ENCODE data around the gene CCDC102B.

CCDC102B gene

GRCh38 chr18:68887410-68887809, 89.5 kb downstream of the CCDC102B start:
- Histone ChIP-seq H3K27me3 (ENCODE audit: control insufficient read depth, insufficient read depth, low read length) (no peaks in the 10 kb centered on the region), H3K4me1 (ENCODE audit: control insufficient read depth, insufficient read depth, low read length) (no peaks in the 10 kb centered on the region), H3K27ac (ENCODE audit: low read length) (no peak overlapping the region), H3K4me3 (ENCODE audit: low read length) (no peak overlapping the region), H3K36me3 (ENCODE audit: control insufficient read depth, insufficient read depth, low read length) (no peaks in the 10 kb centered on the region), H3K9me3 (ENCODE audit: control insufficient read depth, insufficient read depth, low read length) (no peaks in the 10 kb centered on the region)
- no peak for DNase-seq (ENCODE audit: low read depth, low spot score)
- WGBS (ENCODE audit: insufficient coverage, insufficient read length): no CpG with 5 or more reads among the region's 4 CpGs

DNA sequence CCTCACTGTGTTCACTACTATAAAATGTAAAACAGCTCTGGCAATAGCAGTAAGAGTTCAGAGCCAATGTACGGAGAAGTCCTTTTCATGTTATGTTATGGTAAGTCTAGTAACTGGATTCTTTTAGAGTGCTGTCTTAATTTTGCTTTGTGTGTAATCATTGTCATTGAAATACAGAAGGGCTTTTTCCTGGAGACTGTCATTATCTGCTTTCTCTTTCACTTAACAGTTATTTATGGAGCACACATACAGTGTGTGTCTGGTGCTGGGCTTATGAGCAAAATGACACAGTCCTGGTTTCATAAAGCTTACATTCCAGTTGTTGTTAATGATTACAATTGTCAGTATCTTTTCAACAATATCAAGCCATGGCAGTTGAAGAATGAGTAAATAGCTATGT, 95.5 kb downstream of the CCDC102B start:
- Histone ChIP-seq H3K27me3 (ENCODE audit: control insufficient read depth, insufficient read depth, low read length) (no peaks in the 10 kb centered on the region), H3K4me1 (ENCODE audit: control insufficient read depth, insufficient read depth, low read length) (no peaks in the 10 kb centered on the region), H3K36me3 (ENCODE audit: control insufficient read depth, insufficient read depth, low read length) (no peaks in the 10 kb centered on the region), H3K9me3 (ENCODE audit: control insufficient read depth, insufficient read depth, low read length) (no peaks in the 10 kb centered on the region), H3K4me3 (ENCODE audit: low read length) (no peak overlapping the region), H3K27ac (ENCODE audit: low read length) (no peak overlapping the region)
- WGBS (ENCODE audit: insufficient coverage, insufficient read length): no CpG with 5 or more reads among the region's 1 CpG
- DNase-seq (ENCODE audit: low read depth, low spot score): no peak

DNA sequence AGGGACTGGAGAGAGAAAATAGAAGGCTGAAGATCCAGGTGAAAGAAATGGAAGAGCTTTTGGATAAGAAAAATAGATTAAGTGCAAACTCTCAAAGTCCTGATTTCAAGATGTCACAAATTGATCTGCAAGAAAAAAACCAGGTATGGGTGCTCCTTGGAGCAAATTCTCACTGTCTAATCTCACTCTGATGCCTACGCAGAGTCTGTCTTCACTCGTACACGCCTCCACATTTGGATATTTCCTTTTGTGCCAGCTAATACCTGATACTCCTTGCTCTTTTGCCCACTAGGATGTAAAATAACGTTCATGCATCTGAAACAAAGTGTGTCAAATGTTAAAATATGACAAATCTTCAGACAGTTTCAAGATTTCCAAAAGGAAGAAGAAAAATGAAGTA, 99.4 kb downstream of the CCDC102B start:
- H3K36me3 ChIP-seq (ENCODE audit: control insufficient read depth, insufficient read depth, low read length): no peaks in the 10 kb centered on the region
- H3K27me3 ChIP-seq (ENCODE audit: control insufficient read depth, insufficient read depth, low read length): no peaks in the 10 kb centered on the region
- H3K4me1 ChIP-seq (ENCODE audit: control insufficient read depth, insufficient read depth, low read length): no peaks in the 10 kb centered on the region
- no peak overlapping the region for H3K27ac ChIP-seq (ENCODE audit: low read length)
- H3K4me3 ChIP-seq (ENCODE audit: low read length): no peak overlapping the region
- no CpG with 5 or more reads among the region's 4 CpGs for WGBS (ENCODE audit: insufficient coverage, insufficient read length)
- DNase-seq (ENCODE audit: low read depth, low spot score): no peak
- H3K9me3 ChIP-seq (ENCODE audit: control insufficient read depth, insufficient read depth, low read length): no peaks in the 10 kb centered on the region

- DNase-seq (ENCODE audit: low read depth, low spot score): no peak
- Histone ChIP-seq H3K27ac (ENCODE audit: low read length) (no peak overlapping the region), H3K27me3 (ENCODE audit: control insufficient read depth, insufficient read depth, low read length) (no peaks in the 10 kb centered on the region), H3K36me3 (ENCODE audit: control insufficient read depth, insufficient read depth, low read length) (no peaks in the 10 kb centered on the region), H3K4me3 (ENCODE audit: low read length) (no peak overlapping the region), H3K4me1 (ENCODE audit: control insufficient read depth, insufficient read depth, low read length) (no peaks in the 10 kb centered on the region), H3K9me3 (ENCODE audit: control insufficient read depth, insufficient read depth, low read length) (no peaks in the 10 kb centered on the region)
These were observed 111.7 kb downstream of the CCDC102B start for GRCh38 chr18:68909579-68909978.

DNA sequence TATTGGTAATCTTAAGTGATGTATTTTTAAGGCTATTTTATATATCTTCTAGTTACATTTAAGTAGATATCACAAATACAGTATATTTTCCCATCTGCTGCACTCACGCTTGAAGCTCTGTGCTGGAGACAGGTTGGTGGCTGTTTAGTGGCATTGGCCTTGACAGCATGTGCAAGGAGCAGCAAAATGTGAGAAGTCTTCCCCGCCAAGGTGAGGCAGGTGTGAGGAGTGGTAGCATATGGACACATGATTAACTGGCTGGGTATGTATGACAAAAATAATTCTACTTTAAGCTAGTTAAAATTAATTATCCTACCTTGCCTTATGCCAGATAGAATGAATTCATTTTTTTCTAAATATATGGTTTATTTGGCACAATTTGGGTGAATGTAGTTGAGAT, 117.2 kb downstream of the CCDC102B start:
- H3K4me1 ChIP-seq (ENCODE audit: control insufficient read depth, insufficient read depth, low read length): no peaks in the 10 kb centered on the region
- no CpG with 5 or more reads among the region's 2 CpGs for WGBS (ENCODE audit: insufficient coverage, insufficient read length)

DNA sequence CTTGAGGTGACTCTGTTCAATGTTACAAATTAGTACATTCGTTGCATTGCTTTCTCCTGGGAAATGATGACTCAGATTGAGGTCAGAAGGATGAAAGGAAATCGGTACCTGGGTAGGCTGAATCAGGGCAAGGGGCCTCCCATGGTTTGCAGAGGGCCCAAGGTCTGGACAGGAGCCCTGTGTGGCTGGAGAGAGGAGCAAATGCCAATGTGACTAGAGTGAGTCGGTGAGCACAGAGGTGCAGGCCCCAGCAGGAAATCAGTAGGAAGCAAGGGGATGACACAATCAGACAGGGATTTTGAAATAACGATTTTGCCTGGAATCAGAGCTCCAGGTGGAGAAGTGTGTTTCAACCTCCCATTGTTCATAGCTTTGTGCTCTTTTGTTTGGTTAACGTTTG, 118.9 kb downstream of the CCDC102B start:
- H3K27me3 ChIP-seq (ENCODE audit: control insufficient read depth, insufficient read depth, low read length): no peaks in the 10 kb centered on the region
- no peak overlapping the region for H3K27ac ChIP-seq (ENCODE audit: low read length)
- no peak overlapping the region for H3K4me3 ChIP-seq (ENCODE audit: low read length)
- H3K36me3 ChIP-seq (ENCODE audit: control insufficient read depth, insufficient read depth, low read length): no peaks in the 10 kb centered on the region
- H3K4me1 ChIP-seq (ENCODE audit: control insufficient read depth, insufficient read depth, low read length): no peaks in the 10 kb centered on the region
- WGBS (ENCODE audit: insufficient coverage, insufficient read length): no CpG with 5 or more reads among the region's 5 CpGs
- H3K9me3 ChIP-seq (ENCODE audit: control insufficient read depth, insufficient read depth, low read length): no peaks in the 10 kb centered on the region
- no peak for DNase-seq (ENCODE audit: low read depth, low spot score)

More for the DNA sequence above, 117.2 kb downstream of the CCDC102B start:
- DNase-seq (ENCODE audit: low read depth, low spot score): no peak
- Histone ChIP-seq H3K4me3 (ENCODE audit: low read length) (no peak overlapping the region), H3K36me3 (ENCODE audit: control insufficient read depth, insufficient read depth, low read length) (no peaks in the 10 kb centered on the region), H3K9me3 (ENCODE audit: control insufficient read depth, insufficient read depth, low read length) (no peaks in the 10 kb centered on the region), H3K27ac (ENCODE audit: low read length) (no peak overlapping the region), H3K27me3 (ENCODE audit: control insufficient read depth, insufficient read depth, low read length) (no peaks in the 10 kb centered on the region)

DNA sequence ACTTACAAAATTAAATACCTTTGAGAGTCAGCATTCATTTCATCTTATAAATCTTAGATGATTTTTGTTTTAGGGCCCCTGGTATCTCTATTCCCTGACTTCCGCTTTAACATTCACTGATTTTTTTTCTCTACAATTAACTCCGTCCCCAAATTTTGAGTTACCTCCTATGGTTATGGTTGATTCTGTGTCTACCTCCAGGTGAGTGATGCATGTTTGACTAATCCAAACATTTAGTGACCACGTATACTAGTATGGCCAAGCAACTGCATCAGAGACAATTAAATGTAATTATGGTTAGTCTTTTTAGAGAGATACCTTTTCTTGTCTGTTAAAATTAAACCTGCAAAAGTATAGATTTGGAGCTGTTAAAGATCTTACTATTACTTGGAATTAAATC, 120.3 kb downstream of the CCDC102B start:
- no peak for DNase-seq (ENCODE audit: low read depth, low spot score)

DNA sequence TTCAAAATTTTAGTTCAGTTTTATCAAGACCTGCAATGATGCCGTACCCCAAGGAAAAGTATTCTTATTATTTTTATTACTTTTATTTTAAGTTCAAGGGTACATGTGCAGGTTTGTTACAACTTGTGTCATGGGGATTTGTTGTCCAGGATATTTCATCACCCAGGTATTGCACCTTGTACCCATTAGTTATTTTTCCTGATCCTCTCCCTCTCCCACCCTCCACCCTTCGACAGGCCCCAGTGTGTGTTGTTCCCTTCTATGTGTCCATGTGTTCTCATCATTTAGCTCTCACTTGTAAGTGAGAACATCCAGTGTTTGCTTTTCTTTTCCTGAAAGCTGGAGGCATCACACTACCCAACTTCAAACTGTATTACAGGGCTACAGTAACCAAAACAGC, 122.0 kb downstream of the CCDC102B start:
- no peaks in the 10 kb centered on the region for H3K36me3 ChIP-seq (ENCODE audit: control insufficient read depth, insufficient read depth, low read length)
- H3K27me3 ChIP-seq (ENCODE audit: control insufficient read depth, insufficient read depth, low read length): no peaks in the 10 kb centered on the region
- H3K9me3 ChIP-seq (ENCODE audit: control insufficient read depth, insufficient read depth, low read length): no peaks in the 10 kb centered on the region
- H3K27ac ChIP-seq (ENCODE audit: low read length): no peak overlapping the region
- no peak overlapping the region for H3K4me3 ChIP-seq (ENCODE audit: low read length)
- no peaks in the 10 kb centered on the region for H3K4me1 ChIP-seq (ENCODE audit: control insufficient read depth, insufficient read depth, low read length)
- no peak for DNase-seq (ENCODE audit: low read depth, low spot score)
- no CpG with 5 or more reads among the region's 2 CpGs for WGBS (ENCODE audit: insufficient coverage, insufficient read length)

More for the DNA sequence above, 120.3 kb downstream of the CCDC102B start:
- no peaks in the 10 kb centered on the region for H3K36me3 ChIP-seq (ENCODE audit: control insufficient read depth, insufficient read depth, low read length)
- no peaks in the 10 kb centered on the region for H3K27me3 ChIP-seq (ENCODE audit: control insufficient read depth, insufficient read depth, low read length)
- no peaks in the 10 kb centered on the region for H3K4me1 ChIP-seq (ENCODE audit: control insufficient read depth, insufficient read depth, low read length)
- no peak overlapping the region for H3K27ac ChIP-seq (ENCODE audit: low read length)
- H3K9me3 ChIP-seq (ENCODE audit: control insufficient read depth, insufficient read depth, low read length): no peaks in the 10 kb centered on the region
- no peak overlapping the region for H3K4me3 ChIP-seq (ENCODE audit: low read length)
- no CpG with 5 or more reads among the region's 3 CpGs for WGBS (ENCODE audit: insufficient coverage, insufficient read length)

DNA sequence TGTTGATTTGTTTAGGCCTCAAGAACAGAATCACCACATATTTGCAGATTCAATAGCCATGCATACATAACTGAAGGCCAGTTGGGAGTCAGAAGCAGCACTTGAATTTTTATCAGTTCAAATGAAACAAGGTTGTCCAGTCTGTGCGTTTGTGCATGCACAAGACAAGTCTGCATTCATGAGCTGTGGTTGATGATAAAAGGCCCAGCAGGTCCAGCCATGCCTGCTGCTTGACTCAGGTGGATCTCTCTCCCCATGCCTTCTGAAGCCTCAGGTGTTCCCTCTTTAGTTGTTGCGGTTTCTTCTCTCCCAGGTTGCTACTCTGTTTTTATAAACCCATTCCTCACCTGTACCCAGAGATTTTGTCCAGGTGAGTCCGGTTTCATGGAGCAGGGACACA, 124.5 kb downstream of the CCDC102B start:
- Histone ChIP-seq H3K36me3 (ENCODE audit: control insufficient read depth, insufficient read depth, low read length) (no peaks in the 10 kb centered on the region), H3K4me3 (ENCODE audit: low read length) (no peak overlapping the region), H3K27me3 (ENCODE audit: control insufficient read depth, insufficient read depth, low read length) (no peaks in the 10 kb centered on the region), H3K9me3 (ENCODE audit: control insufficient read depth, insufficient read depth, low read length) (no peaks in the 10 kb centered on the region), H3K4me1 (ENCODE audit: control insufficient read depth, insufficient read depth, low read length) (no peaks in the 10 kb centered on the region), H3K27ac (ENCODE audit: low read length) (no peak overlapping the region)
- no peak for DNase-seq (ENCODE audit: low read depth, low spot score)
- WGBS (ENCODE audit: insufficient coverage, insufficient read length): no CpG with 5 or more reads among the region's 3 CpGs

DNA sequence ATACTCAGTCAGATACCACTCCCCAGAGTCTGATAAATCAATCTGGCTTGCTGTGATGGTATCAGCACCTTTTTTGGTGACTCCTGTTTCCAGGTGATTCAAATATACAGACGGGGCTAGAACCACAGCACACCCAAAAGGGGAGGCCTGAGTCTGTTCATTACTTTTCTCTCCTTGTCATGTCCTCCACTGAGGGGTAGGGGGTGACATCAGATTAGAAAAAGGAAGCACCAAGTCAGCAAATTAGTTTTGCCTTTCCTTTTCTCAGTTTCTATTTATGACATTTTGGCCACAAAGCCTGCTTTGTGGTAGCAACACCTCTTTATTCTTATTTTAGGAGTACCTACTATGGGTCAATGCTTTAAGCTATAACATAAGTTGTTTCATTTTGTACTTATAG, 127.4 kb downstream of the CCDC102B start:
- H3K4me3 ChIP-seq (ENCODE audit: low read length): no peak overlapping the region
- 0 out of 2 replicates have a peak, but pooled peaks cover 3% of the 10 kb centered on the region for H3K4me1 ChIP-seq (ENCODE audit: control insufficient read depth, insufficient read depth, low read length)
- no peak for DNase-seq (ENCODE audit: low read depth, low spot score)
- H3K27me3 ChIP-seq (ENCODE audit: control insufficient read depth, insufficient read depth, low read length): no peaks in the 10 kb centered on the region
- H3K9me3 ChIP-seq (ENCODE audit: control insufficient read depth, insufficient read depth, low read length): no peaks in the 10 kb centered on the region
- no peak overlapping the region for H3K27ac ChIP-seq (ENCODE audit: low read length)
- WGBS (ENCODE audit: insufficient coverage, insufficient read length): no CpG with 5 or more reads among the region's 1 CpG
- no peaks in the 10 kb centered on the region for H3K36me3 ChIP-seq (ENCODE audit: control insufficient read depth, insufficient read depth, low read length)

GRCh38 chr18:68928762-68929675, 131.1 kb downstream of the CCDC102B start:
- H3K9me3 ChIP-seq (ENCODE audit: control insufficient read depth, insufficient read depth, low read length): no peaks in the 10 kb centered on the region
- no peaks in the 10 kb centered on the region for H3K27me3 ChIP-seq (ENCODE audit: control insufficient read depth, insufficient read depth, low read length)
- no peak overlapping the region for H3K27ac ChIP-seq (ENCODE audit: low read length)
- H3K4me1 ChIP-seq (ENCODE audit: control insufficient read depth, insufficient read depth, low read length): 0 out of 2 replicates have a peak, but pooled peaks cover 3% of the 10 kb centered on the region
- H3K4me3 ChIP-seq (ENCODE audit: low read length): no peak overlapping the region
- H3K36me3 ChIP-seq (ENCODE audit: control insufficient read depth, insufficient read depth, low read length): no peaks in the 10 kb centered on the region
- no CpG with 5 or more reads among the region's 6 CpGs for WGBS (ENCODE audit: insufficient coverage, insufficient read length)
- no peak for DNase-seq (ENCODE audit: low read depth, low spot score)

Measured in iPS DF 6.9 (cell line).